Measurements from ENCODE around the gene YBX3.

The YBX3 gene

GRCh38 chr12:10669533-10669932 lies 53.6 kb downstream of the YBX3 start:
- no peak for DNase-seq (ENCODE audit: low spot score)

- no peak for DNase-seq (ENCODE audit: low spot score)
These were observed 54.6 kb downstream of the YBX3 start for GRCh38 chr12:10668526-10668925.

- DNase-seq (ENCODE audit: low spot score) = no peak
These were observed 55.5 kb downstream of the YBX3 start for GRCh38 chr12:10667581-10667980.

GRCh38 chr12:10664499-10664898 lies 58.6 kb downstream of the YBX3 start:
- DNase-seq (ENCODE audit: low spot score) = no peak

- DNase-seq (ENCODE audit: low spot score) = no peak
These were observed 59.3 kb downstream of the YBX3 start for GRCh38 chr12:10663869-10664268.

- no peak for DNase-seq (ENCODE audit: low spot score)
These were observed 61.8 kb downstream of the YBX3 start for GRCh38 chr12:10661338-10661737.

- DNase-seq (ENCODE audit: low spot score) = no peak
These were observed 69.1 kb downstream of the YBX3 start for GRCh38 chr12:10654003-10654402.

- DNase-seq (ENCODE audit: low spot score) = no peak
These were observed 70.9 kb downstream of the YBX3 start for GRCh38 chr12:10652192-10652591.
